ENCODE data around the gene FANCD2. TPM values are rescaled to one million over a fixed set of nuclear protein-coding genes. Genes with fewer than 3 reads are reported as not detected.
"Not testable (repeated sequence)": the region's sequence is repeated elsewhere in the genome, so short reads cannot be mapped to it uniquely, and the experiment has no call there.

FANCD2 gene
- 10 to 100 TPM; 14.6 to 22.0 (median 18.6) TPM for polyA plus RNA-seq (ENCODE audit: insufficient read length in 4 of 4)

GRCh38 chr3:10026084-10026890 lies at the start of gene FANCD2:
FANCD2 (plus strand) TSS chr3:10026437; CDS start chr3:10028658, 2,221 bp downstream.
- DNase-seq (ENCODE audit: low read depth in 4 of 4, low spot score in 3 of 4) = peak in 3 of 4 donors; percentile 73 to 79 (median 73)

DNA sequence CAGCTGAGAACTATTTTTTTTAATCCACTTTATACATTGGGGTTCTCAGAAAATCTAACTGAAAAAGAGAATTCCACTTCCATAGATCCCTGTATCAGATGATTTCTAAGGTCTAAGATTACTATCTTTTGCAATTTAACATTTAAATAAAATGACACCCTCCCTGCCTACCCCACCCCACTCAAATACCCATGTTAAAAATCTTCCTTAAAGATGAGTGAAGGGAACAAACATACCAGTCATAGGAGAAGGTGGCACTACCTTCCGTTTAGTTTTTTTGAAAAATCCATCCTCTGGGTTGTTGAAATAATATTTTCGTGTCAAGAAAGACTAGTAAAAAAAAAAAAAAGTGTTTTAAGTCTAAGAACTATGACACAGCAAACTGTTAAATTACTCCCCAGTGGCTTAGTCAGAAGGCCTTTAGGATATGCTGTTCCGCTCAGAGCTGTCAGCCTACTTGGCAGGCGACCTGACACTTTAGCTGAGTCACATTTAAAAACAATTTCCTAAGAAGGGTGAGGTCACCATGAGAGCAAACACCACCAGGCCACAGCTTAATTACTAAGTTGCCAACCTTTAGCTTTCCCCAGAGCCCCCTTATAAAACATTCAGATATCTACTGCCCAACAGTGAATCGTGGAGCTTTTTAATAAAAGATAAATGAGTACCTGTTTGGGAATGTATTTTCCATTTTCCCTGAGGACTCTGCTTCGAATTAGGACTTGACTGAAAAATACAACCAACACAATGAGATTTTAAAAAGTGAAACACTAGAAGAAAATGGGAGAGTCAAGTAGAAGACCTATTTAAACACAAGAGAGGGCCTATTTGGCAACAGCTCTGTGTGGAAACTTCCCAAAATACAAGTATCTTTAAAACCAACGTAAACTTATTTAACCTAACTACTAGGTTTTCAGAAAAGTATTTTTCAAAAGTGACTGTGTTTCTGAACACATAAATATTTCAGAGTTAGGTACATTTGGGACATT lies 49.2 kb upstream of the FANCD2 start:
- DNase-seq (ENCODE audit: low read depth in 4 of 4, low spot score in 3 of 4) = no peak

- DNase-seq (ENCODE audit: low read depth in 4 of 4, low spot score in 3 of 4) = no peak
Observed at GRCh38 chr3:9978710-9979305, 47.4 kb upstream of the FANCD2 start.

DNA sequence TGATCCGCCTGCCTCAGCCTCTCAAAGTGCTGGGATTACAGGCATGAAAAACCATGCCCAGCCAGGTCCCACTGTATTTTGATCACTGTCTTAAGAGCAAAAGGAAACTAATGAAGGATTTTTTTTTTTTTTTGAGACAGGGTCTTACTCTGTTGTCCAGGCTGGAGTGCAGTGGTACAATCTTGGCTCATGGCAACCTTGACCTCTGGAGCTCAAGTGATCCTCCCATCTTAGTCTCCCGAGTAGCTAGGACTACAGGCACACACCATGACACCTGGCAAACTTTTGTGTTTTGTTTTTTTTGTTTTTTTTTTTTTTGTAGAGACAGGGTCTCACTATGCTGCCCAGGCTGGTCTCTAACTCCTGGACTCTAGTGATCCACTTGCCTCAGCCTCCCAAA lies 46.0 kb upstream of the FANCD2 start:
- DNase-seq (ENCODE audit: low read depth in 4 of 4, low spot score in 3 of 4) = no peak

GRCh38 chr3:9986230-9986725 lies 40.0 kb upstream of the FANCD2 start:
- DNase-seq (ENCODE audit: low read depth in 4 of 4, low spot score in 3 of 4) = no peak

GRCh38 chr3:9994086-9994844 lies 32.0 kb upstream of the FANCD2 start:
- DNase-seq (ENCODE audit: low read depth in 4 of 4, low spot score in 3 of 4) = no peak

- DNase-seq (ENCODE audit: low read depth in 4 of 4, low spot score in 3 of 4) = no peak
Observed at GRCh38 chr3:10000686-10001085, 25.6 kb upstream of the FANCD2 start.

DNA sequence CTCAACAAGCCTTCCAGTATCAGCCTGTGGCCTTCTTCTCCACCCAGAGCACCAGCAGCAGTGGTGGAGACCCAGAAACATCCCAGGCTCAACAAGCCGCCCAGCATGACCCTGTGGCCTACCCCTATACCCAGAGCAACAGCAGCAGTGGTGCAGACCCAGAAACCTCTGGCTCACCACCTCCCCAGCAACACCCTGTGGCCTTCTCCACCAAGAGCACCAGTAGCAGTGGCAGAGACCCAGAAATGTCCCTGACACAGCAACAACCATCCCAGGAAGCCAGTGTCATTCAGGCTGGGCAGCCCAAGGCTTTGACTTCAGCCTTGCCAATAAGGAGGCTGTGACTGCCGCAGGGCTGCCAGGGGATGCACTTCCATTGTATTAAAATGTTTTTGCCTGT lies 23.3 kb upstream of the FANCD2 start:
- no peak for DNase-seq (ENCODE audit: low read depth in 4 of 4, low spot score in 3 of 4)

- DNase-seq (ENCODE audit: low read depth in 4 of 4, low spot score in 3 of 4) = no peak
Observed at GRCh38 chr3:10004506-10004905, 21.7 kb upstream of the FANCD2 start.

DNA sequence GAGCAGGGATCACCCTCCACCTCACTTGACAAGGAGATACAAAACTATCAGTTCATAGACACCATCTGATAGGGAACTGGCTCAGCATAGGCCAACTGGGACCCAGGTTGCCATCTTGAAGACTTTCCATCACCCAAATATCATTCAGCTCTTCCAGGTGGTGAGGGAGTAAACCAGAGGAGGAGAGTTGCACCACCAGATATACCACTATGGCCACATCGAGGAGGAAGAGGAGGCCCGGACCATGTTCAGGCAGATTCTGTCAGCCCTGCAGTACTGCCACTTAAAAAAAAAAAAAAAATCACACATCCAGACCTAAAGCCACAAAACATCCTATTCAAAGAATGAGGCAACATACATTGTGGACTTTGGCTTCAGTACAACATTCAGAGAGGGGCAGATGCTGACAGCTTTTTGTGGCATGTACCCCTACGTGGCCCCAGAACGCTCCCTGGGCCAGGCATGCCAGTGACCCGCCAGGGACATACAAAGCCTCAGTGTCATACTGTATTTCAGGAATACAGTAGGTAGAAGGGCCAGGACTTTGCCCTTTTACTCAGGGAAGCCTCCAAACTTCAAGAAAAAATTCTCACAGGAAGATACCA lies 21.2 kb upstream of the FANCD2 start:
- DNase-seq (ENCODE audit: low read depth in 4 of 4, low spot score in 3 of 4) = no peak

DNA sequence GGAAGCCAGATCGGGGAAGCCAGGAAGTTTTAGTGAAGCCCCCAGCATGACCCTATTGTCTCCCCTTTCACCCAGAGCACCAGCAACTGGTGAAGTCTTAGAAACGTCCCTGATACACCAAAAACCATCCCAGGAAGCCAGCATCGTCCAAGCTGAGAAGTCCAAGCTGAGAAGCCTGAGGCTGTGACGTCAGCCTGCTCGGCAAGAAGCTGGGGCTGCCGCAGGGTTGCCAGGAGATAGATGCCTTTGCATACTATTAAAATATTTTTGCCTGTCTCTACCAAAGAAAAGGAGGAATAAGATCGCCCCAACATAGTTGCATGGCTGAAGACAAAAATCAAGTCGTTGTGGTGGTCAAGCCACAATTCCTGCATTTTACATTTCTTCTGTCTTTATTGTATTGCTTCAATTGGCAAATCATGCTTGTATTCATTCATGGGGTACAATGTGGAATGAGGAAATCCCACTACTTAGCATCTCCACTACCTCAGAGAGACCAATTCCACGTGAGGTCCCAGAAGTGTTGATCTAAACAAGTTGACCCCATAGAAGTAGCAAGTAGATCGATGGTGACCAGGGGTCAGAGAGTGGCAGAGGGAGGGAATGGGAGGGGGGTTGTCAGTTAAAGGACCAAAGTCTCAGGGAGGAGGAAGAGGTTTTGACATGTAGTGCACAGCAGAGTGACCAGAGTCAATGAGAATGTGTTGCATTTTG lies 20.0 kb upstream of the FANCD2 start:
- no peak for DNase-seq (ENCODE audit: low read depth in 4 of 4, low spot score in 3 of 4)

DNA sequence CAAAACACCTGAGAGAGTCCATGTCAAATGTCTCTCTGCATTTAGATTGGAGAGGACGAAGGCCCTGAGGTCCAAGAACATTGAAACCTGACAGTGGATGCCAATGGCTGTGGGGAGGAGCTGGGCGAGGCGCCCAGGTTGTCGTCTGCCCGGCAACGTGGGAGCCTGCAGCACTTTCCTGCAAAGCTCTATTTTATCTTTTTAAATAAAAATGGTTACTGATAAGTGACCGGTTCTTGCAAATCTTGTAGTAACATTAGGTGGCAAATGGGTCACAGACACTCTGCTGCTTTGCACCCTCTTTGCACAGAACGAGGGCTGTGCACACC lies 19.5 kb upstream of the FANCD2 start:
- DNase-seq (ENCODE audit: low read depth in 4 of 4, low spot score in 3 of 4) = no peak

DNA sequence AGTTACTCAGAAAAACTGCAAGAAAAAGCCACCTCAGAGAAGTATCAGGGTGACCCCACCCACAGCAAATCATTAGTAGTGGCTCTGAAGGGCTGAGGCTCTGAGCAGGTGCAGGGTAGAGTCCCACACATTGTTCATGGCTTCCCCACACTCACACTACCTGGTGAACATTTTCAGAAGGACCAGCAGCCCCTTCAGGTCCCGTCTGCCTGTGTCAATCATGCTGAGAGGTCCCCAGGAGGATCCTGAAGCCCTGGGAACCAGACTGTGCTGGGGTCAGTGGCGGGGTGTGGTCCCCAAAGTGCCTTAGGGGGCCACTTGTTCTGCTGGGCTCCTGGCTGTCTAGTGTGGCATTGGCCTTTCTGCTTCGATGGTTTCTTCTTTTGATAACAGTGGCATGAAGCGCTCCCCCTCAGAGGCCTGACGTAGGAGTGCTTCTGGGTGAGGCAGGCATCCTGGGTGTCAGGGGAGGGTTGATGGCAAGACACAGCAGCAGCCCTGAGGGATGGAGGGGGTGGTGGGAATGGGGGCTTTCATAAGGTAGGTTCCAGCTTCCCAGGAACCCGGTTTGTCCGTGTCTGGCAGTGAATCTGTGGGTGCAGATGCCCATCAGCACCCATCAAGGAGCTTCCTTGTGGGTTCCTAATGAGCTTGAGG lies 19.0 kb upstream of the FANCD2 start:
- no peak for DNase-seq (ENCODE audit: low read depth in 4 of 4, low spot score in 3 of 4)

GRCh38 chr3:10008216-10008587 lies 18.0 kb upstream of the FANCD2 start:
- not testable (repeated sequence) for DNase-seq (ENCODE audit: low read depth in 4 of 4, low spot score in 3 of 4)

GRCh38 chr3:10008588-10009344 lies 17.5 kb upstream of the FANCD2 start:
- DNase-seq (ENCODE audit: low read depth in 4 of 4, low spot score in 3 of 4) = peak in 3 of 4 donors; percentile 63 to 69 (median 66)

- DNase-seq (ENCODE audit: low read depth in 4 of 4, low spot score in 3 of 4) = no peak
Observed at GRCh38 chr3:10010421-10010877, 15.8 kb upstream of the FANCD2 start.

- peak in 3 of 4 donors; percentile 73 to 75 (median 74) for DNase-seq (ENCODE audit: low read depth in 4 of 4, low spot score in 3 of 4)
Observed at GRCh38 chr3:10010878-10011465, 15.3 kb upstream of the FANCD2 start.

Measured in left renal pelvis (tissue), 4 donors.